Measurements from ENCODE around the gene SLC35G6. TPM values are rescaled to one million over a fixed set of nuclear protein-coding genes. Genes with fewer than 3 reads are reported as not detected.
"Not testable (repeated sequence)": the region's sequence is repeated elsewhere in the genome, so short reads cannot be mapped to it uniquely, and the experiment has no call there.

Gene SLC35G6
- total and polyA plus RNA-seq, 4 donors = not detected

DNA sequence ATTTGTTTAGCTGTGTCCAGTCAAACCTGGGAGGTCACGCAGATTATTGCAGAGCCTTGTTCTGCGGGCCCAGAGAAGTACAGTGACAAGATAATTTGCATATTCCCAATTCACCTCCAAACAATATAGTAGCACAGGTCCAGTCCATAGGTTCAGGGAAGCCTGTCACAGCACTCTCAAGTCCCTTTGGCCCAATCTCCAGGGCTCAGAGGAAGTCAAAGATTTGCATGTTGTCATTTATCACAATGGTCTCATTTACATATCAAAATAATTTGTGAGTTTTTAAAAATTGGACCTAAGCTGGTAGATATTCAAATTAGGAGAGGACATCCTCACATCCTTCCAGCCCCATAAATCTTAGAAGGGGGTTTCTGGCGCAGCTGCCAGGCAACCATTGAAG, 13.7 kb upstream of the SLC35G6 start:
- H3K27ac ChIP-seq (ENCODE audit: low read depth in 1 of 2, low read length in 1 of 2) = peak overlapping the region; percentile 59 to 82
- TF ChIP-seq, protein P1, sequence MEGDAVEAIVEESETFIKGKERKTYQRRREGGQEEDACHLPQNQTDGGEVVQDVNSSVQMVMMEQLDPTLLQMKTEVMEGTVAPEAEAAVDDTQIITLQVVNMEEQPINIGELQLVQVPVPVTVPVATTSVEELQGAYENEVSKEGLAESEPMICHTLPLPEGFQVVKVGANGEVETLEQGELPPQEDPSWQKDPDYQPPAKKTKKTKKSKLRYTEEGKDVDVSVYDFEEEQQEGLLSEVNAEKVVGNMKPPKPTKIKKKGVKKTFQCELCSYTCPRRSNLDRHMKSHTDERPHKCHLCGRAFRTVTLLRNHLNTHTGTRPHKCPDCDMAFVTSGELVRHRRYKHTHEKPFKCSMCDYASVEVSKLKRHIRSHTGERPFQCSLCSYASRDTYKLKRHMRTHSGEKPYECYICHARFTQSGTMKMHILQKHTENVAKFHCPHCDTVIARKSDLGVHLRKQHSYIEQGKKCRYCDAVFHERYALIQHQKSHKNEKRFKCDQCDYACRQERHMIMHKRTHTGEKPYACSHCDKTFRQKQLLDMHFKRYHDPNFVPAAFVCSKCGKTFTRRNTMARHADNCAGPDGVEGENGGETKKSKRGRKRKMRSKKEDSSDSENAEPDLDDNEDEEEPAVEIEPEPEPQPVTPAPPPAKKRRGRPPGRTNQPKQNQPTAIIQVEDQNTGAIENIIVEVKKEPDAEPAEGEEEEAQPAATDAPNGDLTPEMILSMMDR (IDR thresholded peaks at IDR 0.05; ENCODE audit: control extremely low read depth, extremely low read depth) = no peak

DNA sequence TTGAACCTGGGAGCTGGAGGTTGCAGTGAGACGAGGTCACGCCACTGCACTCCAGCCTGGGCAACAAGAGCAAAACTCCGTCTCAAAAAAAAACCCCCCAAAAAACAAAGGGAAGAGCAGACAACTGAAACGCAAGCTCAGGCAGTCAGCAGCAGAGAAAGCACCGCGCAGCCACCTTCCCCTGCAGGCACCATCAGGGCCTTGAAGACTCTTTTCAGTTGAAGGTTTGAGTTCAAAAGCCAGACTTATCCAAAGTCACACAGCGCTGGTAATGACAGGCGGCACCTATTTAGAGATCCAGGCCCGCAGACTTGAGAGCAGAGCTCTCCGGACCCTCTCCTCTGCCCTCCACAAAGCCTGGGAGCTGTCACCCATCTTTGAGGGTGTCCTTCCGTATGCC, 13.0 kb upstream of the SLC35G6 start:
- H3K4me1 ChIP-seq (ENCODE audit: control insufficient read depth in 5 of 5, insufficient read depth in 5 of 5, low read length in 5 of 5) = peaks cover 0 to 13% (median 4%) of the 10 kb centered on the region in 5 donors
- no peak overlapping the region for H3K4me3 ChIP-seq
- no peaks in the 10 kb centered on the region for H3K27me3 ChIP-seq (ENCODE audit: control insufficient read depth in 3 of 3, insufficient read depth in 3 of 3, low read length in 2 of 3)
- H3K27ac ChIP-seq (ENCODE audit: low read depth in 1 of 2, low read length in 1 of 2) = no peak overlapping the region
- H3K36me3 ChIP-seq (ENCODE audit: control insufficient read depth in 4 of 4, insufficient read depth in 4 of 4, low read length in 4 of 4) = peaks cover 0 to 25% (median 10%) of the 10 kb centered on the region in 4 donors
- TF ChIP-seq, protein P1 (IDR thresholded peaks at IDR 0.05; ENCODE audit: control extremely low read depth, extremely low read depth) = no peak
- WGBS, 2 donors = 94 to 97% methylated on average over 11 of the region's 11 CpGs
- H3K9ac ChIP-seq (ENCODE audit: insufficient read depth in 1 of 2, low read length in 2 of 2) = no peak overlapping the region
- DNase-seq (no peak), ATAC-seq (ENCODE audit: insufficient read depth, low FRiP score) (no peak)
- no peaks in the 10 kb centered on the region for H3K9me3 ChIP-seq (ENCODE audit: control insufficient read depth in 4 of 4, insufficient read depth in 3 of 4, low read length in 3 of 4)

More for the DNA sequence above, 13.7 kb upstream of the SLC35G6 start:
- DNase-seq (no peak), ATAC-seq (ENCODE audit: insufficient read depth, low FRiP score) (no peak)
- H3K9me3 ChIP-seq (ENCODE audit: control insufficient read depth in 4 of 4, insufficient read depth in 3 of 4, low read length in 3 of 4) = no peaks in the 10 kb centered on the region
- peaks cover 0 to 13% (median 4%) of the 10 kb centered on the region in 5 donors for H3K4me1 ChIP-seq (ENCODE audit: control insufficient read depth in 5 of 5, insufficient read depth in 5 of 5, low read length in 5 of 5)
- H3K27me3 ChIP-seq (ENCODE audit: control insufficient read depth in 3 of 3, insufficient read depth in 3 of 3, low read length in 2 of 3) = no peaks in the 10 kb centered on the region
- no peak overlapping the region for H3K4me3 ChIP-seq
- H3K36me3 ChIP-seq (ENCODE audit: control insufficient read depth in 4 of 4, insufficient read depth in 4 of 4, low read length in 4 of 4) = peaks cover 0 to 32% (median 11%) of the 10 kb centered on the region in 4 donors
- H3K9ac ChIP-seq (ENCODE audit: insufficient read depth in 1 of 2, low read length in 2 of 2) = no peak overlapping the region
- 85 to 89% methylated on average over 3 of the region's 3 CpGs for WGBS, 2 donors

DNA sequence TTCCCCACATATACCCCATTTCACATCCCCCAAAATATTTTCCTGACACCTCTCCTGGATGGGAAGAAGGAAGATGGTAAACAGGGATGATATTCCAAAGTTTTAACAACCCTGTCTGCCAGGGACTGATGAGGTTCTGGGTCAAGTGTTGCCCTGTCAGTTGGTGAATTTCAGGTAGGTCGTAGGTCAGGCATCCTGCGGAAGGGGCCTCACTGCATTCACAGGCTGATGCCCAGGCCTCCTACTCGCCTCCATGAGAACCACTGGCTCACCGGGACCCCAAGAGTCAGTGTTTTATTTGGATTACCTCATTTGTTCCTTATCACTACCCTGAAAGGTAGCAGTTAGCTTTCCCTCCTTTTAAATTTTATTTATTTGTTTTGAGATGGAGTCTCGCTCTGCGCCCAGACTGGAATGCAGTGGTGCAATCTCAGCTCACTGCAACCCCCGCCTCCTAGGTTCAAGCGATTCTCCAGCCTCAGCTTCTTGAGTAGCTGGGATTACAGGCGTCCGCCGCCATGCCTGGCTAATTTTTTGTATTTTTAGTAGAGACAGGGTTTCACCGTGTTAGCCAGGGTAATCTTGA, 12.3 kb upstream of the SLC35G6 start:
- no peak overlapping the region for H3K4me3 ChIP-seq
- H3K4me1 ChIP-seq (ENCODE audit: control insufficient read depth in 5 of 5, insufficient read depth in 5 of 5, low read length in 5 of 5) = peaks cover 0 to 13% (median 4%) of the 10 kb centered on the region in 5 donors
- H3K9ac ChIP-seq (ENCODE audit: insufficient read depth in 1 of 2, low read length in 2 of 2) = no peak overlapping the region
- H3K27me3 ChIP-seq (ENCODE audit: control insufficient read depth in 3 of 3, insufficient read depth in 3 of 3, low read length in 2 of 3) = no peaks in the 10 kb centered on the region
- H3K9me3 ChIP-seq (ENCODE audit: control insufficient read depth in 4 of 4, insufficient read depth in 3 of 4, low read length in 3 of 4) = no peaks in the 10 kb centered on the region
- DNase-seq (no peak), ATAC-seq (ENCODE audit: insufficient read depth, low FRiP score) (no peak)
- no peak overlapping the region for H3K27ac ChIP-seq (ENCODE audit: low read depth in 1 of 2, low read length in 1 of 2)
- 62 to 83% methylated on average over 12 of the region's 12 CpGs for WGBS, 2 donors
- H3K36me3 ChIP-seq (ENCODE audit: control insufficient read depth in 4 of 4, insufficient read depth in 4 of 4, low read length in 4 of 4) = peaks cover 0 to 18% (median 6%) of the 10 kb centered on the region in 4 donors
- TF ChIP-seq, protein P1 (IDR thresholded peaks at IDR 0.05; ENCODE audit: control extremely low read depth, extremely low read depth) = no peak

DNA sequence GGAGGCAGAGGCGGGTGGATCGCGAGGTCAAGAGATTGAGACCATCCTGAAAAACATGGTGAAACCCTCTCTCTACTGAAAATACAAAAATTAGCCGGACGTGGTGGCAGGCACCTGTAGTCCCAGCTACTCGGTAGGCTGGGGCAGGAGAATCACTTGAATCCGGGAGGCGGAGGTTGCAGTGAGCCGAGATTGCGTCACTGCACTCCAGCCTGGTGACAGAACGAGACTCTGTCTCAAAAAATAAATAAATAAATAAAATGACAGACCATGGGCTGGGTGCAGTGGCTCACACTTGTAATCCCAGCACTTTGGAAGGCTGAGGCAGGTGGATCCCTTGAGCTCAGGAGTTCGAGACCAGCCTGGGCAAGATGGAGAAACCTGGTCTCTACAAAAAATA, 11.4 kb upstream of the SLC35G6 start:
- not testable (repeated sequence) for H3K4me3 ChIP-seq; H3K9ac ChIP-seq (ENCODE audit: insufficient read depth in 1 of 2, low read length in 2 of 2); DNase-seq; H3K27me3 ChIP-seq (ENCODE audit: control insufficient read depth in 3 of 3, insufficient read depth in 3 of 3, low read length in 2 of 3); H3K9me3 ChIP-seq (ENCODE audit: control insufficient read depth in 4 of 4, insufficient read depth in 3 of 4, low read length in 3 of 4); ATAC-seq (ENCODE audit: insufficient read depth, low FRiP score); H3K27ac ChIP-seq (ENCODE audit: low read depth in 1 of 2, low read length in 1 of 2)
- H3K4me1 ChIP-seq (ENCODE audit: control insufficient read depth in 5 of 5, insufficient read depth in 5 of 5, low read length in 5 of 5) = peaks cover 0 to 16% (median 4%) of the 10 kb centered on the region in 5 donors
- WGBS, 2 donors = 72 to 75% methylated on average over 12 of the region's 12 CpGs
- peaks cover 3 to 17% (median 6%) of the 10 kb centered on the region in 4 donors for H3K36me3 ChIP-seq (ENCODE audit: control insufficient read depth in 4 of 4, insufficient read depth in 4 of 4, low read length in 4 of 4)

DNA sequence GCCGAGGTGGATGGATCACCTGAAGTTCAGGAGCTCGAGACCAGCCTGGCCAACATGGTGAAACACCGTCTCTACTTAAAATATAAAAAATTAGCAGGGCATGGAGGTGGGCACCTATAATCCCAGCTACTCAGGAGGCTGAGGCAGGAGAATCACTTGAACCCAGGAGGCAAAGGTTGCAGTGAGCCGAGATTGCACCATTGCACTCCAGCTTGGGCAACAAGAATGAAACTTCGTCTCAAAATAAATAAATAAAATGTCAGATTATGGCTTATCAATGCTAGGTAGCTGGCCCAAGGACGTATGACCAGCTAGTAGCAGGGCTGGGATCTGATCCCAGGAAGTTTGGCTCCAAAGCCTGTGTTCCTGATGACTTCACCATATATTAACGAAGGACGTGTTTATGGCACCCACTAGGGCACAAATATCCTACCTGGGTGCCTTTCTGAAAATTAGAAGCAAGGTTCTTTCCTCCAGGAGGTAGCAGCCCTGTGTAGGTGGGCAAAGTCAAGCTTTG, 10.7 kb upstream of the SLC35G6 start:
- ATAC-seq (ENCODE audit: insufficient read depth, low FRiP score); DNase-seq; H3K4me3 ChIP-seq; H3K27me3 ChIP-seq (ENCODE audit: control insufficient read depth in 3 of 3, insufficient read depth in 3 of 3, low read length in 2 of 3); H3K9ac ChIP-seq (ENCODE audit: insufficient read depth in 1 of 2, low read length in 2 of 2); H3K9me3 ChIP-seq (ENCODE audit: control insufficient read depth in 4 of 4, insufficient read depth in 3 of 4, low read length in 3 of 4); H3K27ac ChIP-seq (ENCODE audit: low read depth in 1 of 2, low read length in 1 of 2): not testable (repeated sequence)
- peaks cover 0 to 17% (median 4%) of the 10 kb centered on the region in 5 donors for H3K4me1 ChIP-seq (ENCODE audit: control insufficient read depth in 5 of 5, insufficient read depth in 5 of 5, low read length in 5 of 5)
- peaks cover 3 to 14% (median 4%) of the 10 kb centered on the region in 4 donors for H3K36me3 ChIP-seq (ENCODE audit: control insufficient read depth in 4 of 4, insufficient read depth in 4 of 4, low read length in 4 of 4)
- 81 to 89% methylated on average over 8 of the region's 8 CpGs for WGBS, 2 donors

Data from lung (tissue), 12 donors.